B cell (primary cell): Measurements from ENCODE around the gene OR6B2.

ENCODE experiments used
- EZH2 ChIP-seq: IDR thresholded peaks from 2 replicates; pipeline ENCODE4 v1.6.1; 2012; ENCODE audit warnings: borderline replicate concordance, low read depth, mild to moderate bottlenecking, moderate library complexity, low read length; ENCODE audit not compliant: insufficient read depth, poor library complexity, severe bottlenecking
- TF ChIP-seq, protein P1 (sequence below): fragments of 200-600 bp; IDR thresholded peaks from one replicate; pipeline ENCODE4 v1.8.0; 2022; ENCODE audit warnings: antibody characterized with exemption, mild to moderate bottlenecking

- TF ChIP-seq, protein P1, sequence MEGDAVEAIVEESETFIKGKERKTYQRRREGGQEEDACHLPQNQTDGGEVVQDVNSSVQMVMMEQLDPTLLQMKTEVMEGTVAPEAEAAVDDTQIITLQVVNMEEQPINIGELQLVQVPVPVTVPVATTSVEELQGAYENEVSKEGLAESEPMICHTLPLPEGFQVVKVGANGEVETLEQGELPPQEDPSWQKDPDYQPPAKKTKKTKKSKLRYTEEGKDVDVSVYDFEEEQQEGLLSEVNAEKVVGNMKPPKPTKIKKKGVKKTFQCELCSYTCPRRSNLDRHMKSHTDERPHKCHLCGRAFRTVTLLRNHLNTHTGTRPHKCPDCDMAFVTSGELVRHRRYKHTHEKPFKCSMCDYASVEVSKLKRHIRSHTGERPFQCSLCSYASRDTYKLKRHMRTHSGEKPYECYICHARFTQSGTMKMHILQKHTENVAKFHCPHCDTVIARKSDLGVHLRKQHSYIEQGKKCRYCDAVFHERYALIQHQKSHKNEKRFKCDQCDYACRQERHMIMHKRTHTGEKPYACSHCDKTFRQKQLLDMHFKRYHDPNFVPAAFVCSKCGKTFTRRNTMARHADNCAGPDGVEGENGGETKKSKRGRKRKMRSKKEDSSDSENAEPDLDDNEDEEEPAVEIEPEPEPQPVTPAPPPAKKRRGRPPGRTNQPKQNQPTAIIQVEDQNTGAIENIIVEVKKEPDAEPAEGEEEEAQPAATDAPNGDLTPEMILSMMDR: no peak
- TF ChIP-seq EZH2: no peak
These were observed 18.0 kb upstream of the OR6B2 start for GRCh38 chr2:240048237-240048636.
